HEK293 (cell line): Measurements from ENCODE around the gene MYO7B.

Experiments used
- CTCF ChIA-PET: fragments of 350-600 bp; formaldehyde crosslinking; extraction: SDS; loops from one replicate; lab custom pipeline; 2021; ENCODE audit warnings: antibody characterized with exemption; lab: Yijun Ruan, JAX
- POLR2A ChIA-PET: fragments of 300-600 bp; formaldehyde crosslinking; extraction: SDS; loops from one replicate; lab custom pipeline; 2020; ENCODE audit warnings: antibody characterized with exemption, inconsistent platforms; lab: Yijun Ruan, JAX
- H3K27ac ChIP-seq: fragments of 200-500 bp; sonication (Bioruptor generic); 2 replicates; pipeline ENCODE4 v1.5.1; 2014; ENCODE audit warnings: low read depth, low read length, control low read depth, inconsistent platforms; ENCODE audit errors: extremely low read depth
- H3K36me3 ChIP-seq, 2 experiments: fragments of 200-500 bp in 1 of 2; sonication (Bioruptor generic) in 1 of 2; 1 replicate in 1 of 2; 2 replicates in 1 of 2; pipeline ENCODE4 v1.5.1; 2014 to 2017; ENCODE audit warnings: inconsistent platforms in 2 of 2, low read length in 2 of 2; ENCODE audit not compliant: control insufficient read depth in 2 of 2, insufficient read depth in 1 of 2
- H3K4me1 ChIP-seq: fragments of 200-500 bp; sonication (Bioruptor generic); 2 replicates; pipeline ENCODE4 v1.5.1; 2014; ENCODE audit warnings: mild to moderate bottlenecking, low read length, inconsistent platforms; ENCODE audit not compliant: control insufficient read depth, insufficient read depth
- H3K4me3 ChIP-seq: 2 replicates; pipeline ENCODE4 v1.5.1; 2011; ENCODE audit warnings: low read depth, mild to moderate bottlenecking, control low read depth, low read length, moderate library complexity
- H3K9me3 ChIP-seq: fragments of 200-500 bp; sonication (Bioruptor generic); 2 replicates; pipeline ENCODE4 v1.5.1; 2014; ENCODE audit warnings: low read depth, low read length, inconsistent platforms; ENCODE audit not compliant: control insufficient read depth, insufficient read depth
- BCL11A ChIP-seq: fragments of 450-650 bp; formaldehyde crosslinking; IDR thresholded peaks from 2 replicates; pipeline ENCODE4 v1.5.1; 2016; ENCODE audit warnings: low read depth, missing biosample characterization, missing genetic modification characterization
- OVOL3 ChIP-seq: fragments of 450-650 bp; formaldehyde crosslinking; IDR thresholded peaks from 2 replicates; pipeline ENCODE4 v1.5.1; 2016; ENCODE audit warnings: missing biosample characterization, missing genetic modification characterization
- PATZ1 ChIP-seq: fragments of 450-650 bp; formaldehyde crosslinking; IDR thresholded peaks from 2 replicates; pipeline ENCODE4 v1.5.1; 2016; ENCODE audit warnings: missing biosample characterization, missing genetic modification characterization
- SALL2 ChIP-seq: fragments of 450-650 bp; formaldehyde crosslinking; IDR thresholded peaks from 2 replicates; pipeline ENCODE4 v1.5.0; 2017; ENCODE audit warnings: missing biosample characterization, mild to moderate bottlenecking, missing genetic modification characterization, borderline replicate concordance
- ZBTB49 ChIP-seq: fragments of 450-650 bp; formaldehyde crosslinking; IDR thresholded peaks from 2 replicates; pipeline ENCODE4 v1.5.1; 2016; ENCODE audit warnings: missing biosample characterization, missing genetic modification characterization, low read depth
- ZEB2 ChIP-seq: fragments of 450-650 bp; formaldehyde crosslinking; IDR thresholded peaks from 2 replicates; pipeline ENCODE4 v1.5.1; 2016; ENCODE audit warnings: missing biosample characterization, missing genetic modification characterization
- ZIC2 ChIP-seq: fragments of 450-650 bp; formaldehyde crosslinking; IDR thresholded peaks from 2 replicates; pipeline ENCODE4 v1.5.1; 2016; ENCODE audit warnings: missing biosample characterization, missing genetic modification characterization
- ZNF18 ChIP-seq: fragments of 450-650 bp; formaldehyde crosslinking; IDR thresholded peaks from 2 replicates; pipeline ENCODE4 v1.5.1; 2016; ENCODE audit warnings: missing biosample characterization, missing genetic modification characterization
- ZNF239 ChIP-seq: fragments of 450-650 bp; formaldehyde crosslinking; IDR thresholded peaks from 2 replicates; pipeline ENCODE4 v1.5.1; 2016; ENCODE audit warnings: missing biosample characterization, missing genetic modification characterization
- ZNF280C ChIP-seq: fragments of 450-650 bp; formaldehyde crosslinking; IDR thresholded peaks from 2 replicates; pipeline ENCODE4 v1.5.1; 2016; ENCODE audit warnings: missing biosample characterization, missing genetic modification characterization
- ZNF404 ChIP-seq: fragments of 450-650 bp; formaldehyde crosslinking; IDR thresholded peaks from 2 replicates; pipeline ENCODE4 v1.5.1; 2017; ENCODE audit warnings: missing biosample characterization, missing genetic modification characterization
- ZNF555 ChIP-seq: fragments of 450-650 bp; formaldehyde crosslinking; conservative IDR thresholded peaks from 2 replicates; pipeline ENCODE4 v1.5.1; 2017; ENCODE audit warnings: missing biosample characterization, mild to moderate bottlenecking, missing genetic modification characterization, inconsistent platforms
- ZNF580 ChIP-seq: fragments of 450-650 bp; formaldehyde crosslinking; IDR thresholded peaks from 2 replicates; pipeline ENCODE4 v1.5.1; 2016; ENCODE audit warnings: missing biosample characterization, missing genetic modification characterization
- ZNF623 ChIP-seq: fragments of 450-650 bp; formaldehyde crosslinking; IDR thresholded peaks from 2 replicates; pipeline ENCODE4 v1.5.1; 2016; ENCODE audit warnings: missing biosample characterization, missing genetic modification characterization
- ZNF629 ChIP-seq: fragments of 450-650 bp; formaldehyde crosslinking; IDR thresholded peaks from 2 replicates; pipeline ENCODE4 v1.5.1; 2017; ENCODE audit warnings: missing biosample characterization, missing genetic modification characterization
- ZNF658 ChIP-seq: fragments of 450-650 bp; formaldehyde crosslinking; IDR thresholded peaks from 2 replicates; pipeline ENCODE4; 2016; ENCODE audit warnings: missing biosample characterization, missing genetic modification characterization

MYO7B gene

GRCh38 chr2:127643439-127644065 is 108.1 kb downstream of the MYO7B start (continued):
- TF ChIP-seq SALL2 = no peak
- no peak for TF ChIP-seq ZNF580 (tag by site-specific recombination)

GRCh38 chr2:127644066-127645025 is 108.9 kb downstream of the MYO7B start:
- no peak overlapping the region for H3K27ac ChIP-seq
- H3K4me3 ChIP-seq = no peak overlapping the region
- H3K4me1 ChIP-seq = no peaks in the 10 kb centered on the region
- POLR2A ChIA-PET = no interaction called here
- CTCF ChIA-PET = interaction anchor here (0.6 to 3.6 kb wide), 2 partner anchors 49 to 53 kb away, joined by 3 to 18 read pairs; no protein-coding TSS in a partner anchor
- no peak for TF ChIP-seq ZNF239 (tag by site-specific recombination)
- TF ChIP-seq ZIC2 (tag by site-specific recombination) = peak; percentile 12; the same call in 1 of the 2 replicates
- H3K9me3 ChIP-seq = no peaks in the 10 kb centered on the region
- no peaks in the 10 kb centered on the region for H3K36me3 ChIP-seq

GRCh38 chr2:127645026-127645394 is 109.5 kb downstream of the MYO7B start:
- ChIA-PET POLR2A (no interaction called here), CTCF (interaction anchor here (0.5 to 3.6 kb wide), 2 partner anchors 54 to 85 kb away, joined by 4 to 18 read pairs; no protein-coding TSS in a partner anchor)
- no peaks in the 10 kb centered on the region for H3K36me3 ChIP-seq
- no peak for TF ChIP-seq ZNF629 (tag by site-specific recombination)
- no peak for TF ChIP-seq ZNF18 (tag by site-specific recombination)
- TF ChIP-seq ZNF404 = no peak
- no peak for TF ChIP-seq ZNF658
- TF ChIP-seq ZNF623 (tag by site-specific recombination) = no peak
- TF ChIP-seq BCL11A (tag by site-specific recombination) = no peak
- no peak for TF ChIP-seq ZBTB49 (tag by site-specific recombination)
- TF ChIP-seq PATZ1 (tag by site-specific recombination) = no peak
- TF ChIP-seq OVOL3 (tag by site-specific recombination) = no peak
- TF ChIP-seq ZNF280C (tag by site-specific recombination) = no peak
- no peak for TF ChIP-seq ZNF555
- TF ChIP-seq ZEB2 (tag by site-specific recombination) = no peak
- no peaks in the 10 kb centered on the region for H3K9me3 ChIP-seq
- no peak overlapping the region for H3K27ac ChIP-seq
- no peak overlapping the region for H3K4me3 ChIP-seq
- no peaks in the 10 kb centered on the region for H3K4me1 ChIP-seq
